Panc1 (cell line): Measurements from ENCODE around the gene GFPT2. TPM values are rescaled to one million over a fixed set of nuclear protein-coding genes. Genes with fewer than 3 reads are reported as not detected.

Source experiments
- ATAC-seq: fragments of 200-7000 bp; cut with Tn5 transposase; 2 replicates; pipeline ENCODE4 v1.9.1; 2020; ENCODE audit warnings: mild to moderate bottlenecking, moderate library complexity
- BruUV-seq: library from RNA; stranded (reverse); fragments of 400-500 nt; replicated peaks from 2 replicates; lab custom pipeline; 2021; lab: Mats Ljungman, UMichigan
- CTCF ChIA-PET: fragments of 300-600 bp; sonication (Branson Sonifier 250); formaldehyde crosslinking; loops from one replicate; lab custom pipeline; 2022; ENCODE audit warnings: antibody characterized with exemption; lab: Charles Lee
- POLR2A ChIA-PET: fragments of 300-600 bp; sonication (Branson Sonifier 250); formaldehyde crosslinking; loops from one replicate; lab custom pipeline; 2022; ENCODE audit warnings: antibody characterized with exemption; lab: Charles Lee
- DNase-seq: peaks from one replicate; pipeline ENCODE4 v3.0.0-alpha.2; 2010; ENCODE audit warnings: low read depth, low spot score
- H3K27ac ChIP-seq: 2 replicates; pipeline ENCODE4 v1.5.1; 2011; ENCODE audit warnings: mild to moderate bottlenecking, low read length, inconsistent platforms
- H3K27me3 ChIP-seq: fragments of 200-500 bp; sonication (Bioruptor generic); 2 replicates; pipeline ENCODE4 v1.6.0; 2014; ENCODE audit warnings: low read length, inconsistent platforms; ENCODE audit not compliant: control insufficient read depth, insufficient read depth
- H3K36me3 ChIP-seq: fragments of 200-500 bp; sonication (Bioruptor generic); 2 replicates; pipeline ENCODE4 v1.5.1; 2014; ENCODE audit warnings: inconsistent platforms, mild to moderate bottlenecking, low read length, moderate library complexity; ENCODE audit not compliant: control insufficient read depth, insufficient read depth
- H3K4me1 ChIP-seq: 2 replicates; pipeline ENCODE4 v1.5.1; 2011; ENCODE audit warnings: inconsistent platforms, mild to moderate bottlenecking, low read length, moderate library complexity; ENCODE audit not compliant: control insufficient read depth, insufficient read depth
- H3K4me3 ChIP-seq, 2 experiments: 2 replicates each; pipeline ENCODE4 v1.5.1; 2011 to 2012; ENCODE audit warnings: low read depth in 2 of 2, low read length in 2 of 2, mild to moderate bottlenecking in 2 of 2, inconsistent platforms in 1 of 2, moderate library complexity in 1 of 2
- H3K9me3 ChIP-seq: fragments of 200-500 bp; sonication (Bioruptor generic); 2 replicates; pipeline ENCODE4 v1.5.1; 2014; ENCODE audit warnings: low read depth, mild to moderate bottlenecking, inconsistent platforms, low read length, moderate library complexity; ENCODE audit not compliant: control insufficient read depth, insufficient read depth
- POLR2AphosphoS5 ChIP-seq: IDR thresholded peaks from 2 replicates; pipeline ENCODE4 v1.6.1; 2012; ENCODE audit warnings: mild to moderate bottlenecking, low read depth, low read length, moderate library complexity
- SIN3A ChIP-seq: IDR thresholded peaks from 2 replicates; pipeline ENCODE4 v1.6.1; 2012; ENCODE audit warnings: low read depth, mild to moderate bottlenecking, low read length, moderate library complexity, borderline replicate concordance; ENCODE audit not compliant: insufficient read depth
- TCF7L2 ChIP-seq: IDR thresholded peaks from 2 replicates; pipeline ENCODE4 v1.6.1; 2011; ENCODE audit warnings: mild to moderate bottlenecking, low read depth, low read length, inconsistent platforms
- in situ Hi-C: cut with HindIII; loops from 2 replicates; pipeline ENCODE4 v1.10.0; 2016; ENCODE audit warnings: low sequenced_read_pairs, low pct_unique_long_range_greater_than_20kb
- intact Hi-C: fragments of 100-400 bp; cut with micrococcal nuclease; formaldehyde crosslinking; loops from one replicate; pipeline ENCODE4 v1.10.0; 2022; ENCODE audit not compliant: unreplicated experiment
- total RNA-seq: library from RNA; stranded (reverse); gene quantifications from one replicate; pipeline ENCODE4 v1.2.1, GENCODE V29; 2021; ENCODE audit not compliant: unreplicated experiment
- TF ChIP-seq, protein P1 (sequence below): fragments of 450-650 bp; IDR thresholded peaks from 2 replicates; pipeline ENCODE4 v1.5.1; 2017; ENCODE audit warnings: mild to moderate bottlenecking
- TF ChIP-seq, protein P2 (sequence below), 2 experiments: IDR thresholded peaks; 2 replicates each; pipeline ENCODE4 v1.6.1; 2011 to 2012; ENCODE audit warnings: low read depth in 2 of 2, control low read depth in 1 of 2, low read length in 1 of 2, mild to moderate bottlenecking in 1 of 2, moderate library complexity in 1 of 2; ENCODE audit not compliant: insufficient read depth in 1 of 2

The GFPT2 gene
- total RNA-seq, 1 experiment from 2014 or later: 2.1 TPM

DNA sequence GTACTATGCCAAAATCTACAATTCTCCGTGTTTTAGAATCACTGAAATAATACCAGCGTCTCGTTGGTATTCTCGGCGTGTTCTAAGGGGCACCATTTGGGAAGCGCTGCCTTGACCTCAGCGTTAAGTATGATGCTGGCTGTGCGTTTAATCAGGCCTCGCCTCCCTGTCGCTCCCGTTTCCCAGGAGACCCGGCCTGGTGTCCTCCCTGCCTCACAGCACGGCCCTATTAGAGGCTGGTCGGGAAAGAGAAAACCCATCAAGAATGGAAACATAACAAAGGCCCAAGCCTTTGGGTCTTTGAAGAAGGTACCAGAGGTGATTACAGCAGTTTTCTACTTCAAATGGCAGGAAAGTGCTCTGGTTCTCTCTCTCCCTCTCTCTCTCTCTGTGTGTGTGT is 30.0 kb downstream of the GFPT2 start:
- DNase-seq (no peak), ATAC-seq (no peak)
- in situ Hi-C loops: no loop called here
- POLR2A ChIA-PET: no interaction called here
- TF ChIP-seq POLR2AphosphoS5: no peak
- TF ChIP-seq, protein P1, sequence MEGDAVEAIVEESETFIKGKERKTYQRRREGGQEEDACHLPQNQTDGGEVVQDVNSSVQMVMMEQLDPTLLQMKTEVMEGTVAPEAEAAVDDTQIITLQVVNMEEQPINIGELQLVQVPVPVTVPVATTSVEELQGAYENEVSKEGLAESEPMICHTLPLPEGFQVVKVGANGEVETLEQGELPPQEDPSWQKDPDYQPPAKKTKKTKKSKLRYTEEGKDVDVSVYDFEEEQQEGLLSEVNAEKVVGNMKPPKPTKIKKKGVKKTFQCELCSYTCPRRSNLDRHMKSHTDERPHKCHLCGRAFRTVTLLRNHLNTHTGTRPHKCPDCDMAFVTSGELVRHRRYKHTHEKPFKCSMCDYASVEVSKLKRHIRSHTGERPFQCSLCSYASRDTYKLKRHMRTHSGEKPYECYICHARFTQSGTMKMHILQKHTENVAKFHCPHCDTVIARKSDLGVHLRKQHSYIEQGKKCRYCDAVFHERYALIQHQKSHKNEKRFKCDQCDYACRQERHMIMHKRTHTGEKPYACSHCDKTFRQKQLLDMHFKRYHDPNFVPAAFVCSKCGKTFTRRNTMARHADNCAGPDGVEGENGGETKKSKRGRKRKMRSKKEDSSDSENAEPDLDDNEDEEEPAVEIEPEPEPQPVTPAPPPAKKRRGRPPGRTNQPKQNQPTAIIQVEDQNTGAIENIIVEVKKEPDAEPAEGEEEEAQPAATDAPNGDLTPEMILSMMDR: no peak
- TF ChIP-seq, protein P2, sequence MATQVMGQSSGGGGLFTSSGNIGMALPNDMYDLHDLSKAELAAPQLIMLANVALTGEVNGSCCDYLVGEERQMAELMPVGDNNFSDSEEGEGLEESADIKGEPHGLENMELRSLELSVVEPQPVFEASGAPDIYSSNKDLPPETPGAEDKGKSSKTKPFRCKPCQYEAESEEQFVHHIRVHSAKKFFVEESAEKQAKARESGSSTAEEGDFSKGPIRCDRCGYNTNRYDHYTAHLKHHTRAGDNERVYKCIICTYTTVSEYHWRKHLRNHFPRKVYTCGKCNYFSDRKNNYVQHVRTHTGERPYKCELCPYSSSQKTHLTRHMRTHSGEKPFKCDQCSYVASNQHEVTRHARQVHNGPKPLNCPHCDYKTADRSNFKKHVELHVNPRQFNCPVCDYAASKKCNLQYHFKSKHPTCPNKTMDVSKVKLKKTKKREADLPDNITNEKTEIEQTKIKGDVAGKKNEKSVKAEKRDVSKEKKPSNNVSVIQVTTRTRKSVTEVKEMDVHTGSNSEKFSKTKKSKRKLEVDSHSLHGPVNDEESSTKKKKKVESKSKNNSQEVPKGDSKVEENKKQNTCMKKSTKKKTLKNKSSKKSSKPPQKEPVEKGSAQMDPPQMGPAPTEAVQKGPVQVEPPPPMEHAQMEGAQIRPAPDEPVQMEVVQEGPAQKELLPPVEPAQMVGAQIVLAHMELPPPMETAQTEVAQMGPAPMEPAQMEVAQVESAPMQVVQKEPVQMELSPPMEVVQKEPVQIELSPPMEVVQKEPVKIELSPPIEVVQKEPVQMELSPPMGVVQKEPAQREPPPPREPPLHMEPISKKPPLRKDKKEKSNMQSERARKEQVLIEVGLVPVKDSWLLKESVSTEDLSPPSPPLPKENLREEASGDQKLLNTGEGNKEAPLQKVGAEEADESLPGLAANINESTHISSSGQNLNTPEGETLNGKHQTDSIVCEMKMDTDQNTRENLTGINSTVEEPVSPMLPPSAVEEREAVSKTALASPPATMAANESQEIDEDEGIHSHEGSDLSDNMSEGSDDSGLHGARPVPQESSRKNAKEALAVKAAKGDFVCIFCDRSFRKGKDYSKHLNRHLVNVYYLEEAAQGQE (IDR thresholded peaks at IDR 0.05; ENCODE audit: insufficient read depth in 1 of 2, low read depth in 2 of 2, low read length in 1 of 2): no peak
- TF ChIP-seq TCF7L2: no peak
- TF ChIP-seq SIN3A: no peak
- H3K4me1 ChIP-seq: no peaks in the 10 kb centered on the region
- no peaks in the 10 kb centered on the region for H3K9me3 ChIP-seq
- no peaks in the 10 kb centered on the region for H3K36me3 ChIP-seq
- no peak overlapping the region for H3K4me3 ChIP-seq
- no peak overlapping the region for H3K27ac ChIP-seq
- intact Hi-C loops: loop anchor here (10.0 kb wide), 1 partner anchor 118 kb away; the partner anchor contains the start of gene RASGEF1C
- no peaks in the 10 kb centered on the region for H3K27me3 ChIP-seq
- no TSS peak for BruUV-seq
- CTCF ChIA-PET: no interaction called here

DNA sequence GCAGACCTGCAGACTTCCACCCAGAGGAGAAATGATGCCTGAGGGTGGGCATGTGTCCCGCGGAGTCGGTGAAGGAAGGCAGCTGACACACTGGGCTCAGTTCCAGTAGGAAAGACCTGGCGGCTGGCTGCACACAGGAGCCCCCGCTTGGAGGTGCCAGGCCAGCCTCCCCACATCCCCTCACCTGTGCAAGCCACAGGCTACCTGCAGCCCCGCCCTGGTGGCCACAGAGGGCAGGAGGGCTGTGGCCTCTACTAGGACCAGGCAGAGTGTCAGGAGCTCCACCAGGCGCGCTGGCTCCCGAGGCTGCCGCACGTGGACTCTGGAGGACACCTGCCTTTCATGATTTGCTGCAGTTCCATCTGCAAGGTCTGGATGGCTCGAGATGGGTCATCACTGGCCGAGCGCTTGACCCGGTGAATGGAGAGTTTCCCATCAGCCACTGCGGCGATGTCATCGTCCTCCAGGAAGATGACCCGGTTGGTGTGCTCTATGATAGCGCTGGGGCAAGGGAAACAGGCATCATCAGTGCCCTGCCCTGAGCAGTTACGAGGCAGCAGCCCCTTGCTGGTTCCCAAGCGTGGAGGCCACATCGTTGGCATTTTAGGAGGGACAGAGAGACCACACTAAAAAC is 34.6 kb downstream of the GFPT2 start:
- no peaks in the 10 kb centered on the region for H3K36me3 ChIP-seq
- H3K27me3 ChIP-seq: no peaks in the 10 kb centered on the region
- H3K27ac ChIP-seq: no peak overlapping the region
- no peak overlapping the region for H3K4me3 ChIP-seq
- TF ChIP-seq POLR2AphosphoS5: no peak
- TF ChIP-seq, protein P1: no peak
- no peak for TF ChIP-seq TCF7L2
- TF ChIP-seq SIN3A: no peak
- intact Hi-C loops (loop anchor here (10.0 kb wide), 1 partner anchor 194 kb away; no protein-coding TSS in a partner anchor), in situ Hi-C loops (no loop called here)
- DNase-seq (no peak), ATAC-seq (no peak)
- no TSS peak for BruUV-seq
- ChIA-PET POLR2A (no interaction called here), CTCF (interaction anchor here (0.9 to 1.1 kb wide), 2 partner anchors 10 to 14 kb away, joined by 3 read pairs; no protein-coding TSS in a partner anchor)
- no peaks in the 10 kb centered on the region for H3K4me1 ChIP-seq
- H3K9me3 ChIP-seq: no peaks in the 10 kb centered on the region
